Measurements from ENCODE around the gene WDR26.

DNA sequence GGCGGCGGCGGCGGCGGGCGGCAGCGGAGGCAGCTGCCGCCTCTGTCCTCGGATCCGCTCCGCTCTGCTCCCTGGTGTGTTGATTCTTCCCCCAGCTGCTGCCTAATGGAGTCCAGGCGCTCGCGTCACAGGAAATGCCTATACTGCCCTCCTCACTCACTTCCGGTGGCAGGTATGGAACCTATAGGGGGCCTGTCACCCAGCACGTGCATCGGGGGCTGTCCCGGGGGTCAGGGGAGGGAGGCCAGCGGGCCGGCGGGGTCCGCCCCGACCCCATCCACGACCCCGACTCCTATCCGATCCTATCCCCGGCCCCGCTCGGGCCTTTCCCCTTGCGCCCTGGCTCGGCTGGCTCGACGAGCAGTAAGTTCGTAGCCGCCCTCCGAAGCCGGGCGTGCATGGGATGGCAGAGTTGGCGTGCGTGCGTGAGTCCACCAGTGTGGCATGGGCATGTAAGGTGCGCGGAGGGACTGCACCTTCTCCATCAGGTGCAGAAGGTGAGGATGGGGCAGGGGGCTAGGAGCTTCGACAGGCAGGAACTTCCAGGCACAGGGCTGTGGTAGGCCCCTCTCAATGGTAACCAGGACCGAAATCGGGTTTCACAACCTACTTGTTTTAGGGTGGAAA, at the start of gene WDR26:
- no peak for TF ChIP-seq CTCF (IDR thresholded peaks at IDR 0.05; ENCODE audit: insufficient read depth, low read length, poor library complexity, severe bottlenecking)
- no peak for TF ChIP-seq EZH2phosphoT487 (conservative IDR thresholded peaks at IDR 0.05; ENCODE audit: low read length)
